Natural killer cell treated with Interleukin-12 subunit alpha and Interleukin-12 subunit beta and Interleukin-15 and Interleukin-18, amount 100 ng/mL, for 72 hours (primary cell): ENCODE results near the gene F2R. TPM values are rescaled to one million over a fixed set of nuclear protein-coding genes. Genes with fewer than 3 reads are reported as not detected.
"Not testable (repeated sequence)": the region's sequence is repeated elsewhere in the genome, so short reads cannot be mapped to it uniquely, and the experiment has no call there.

Experiments
- ATAC-seq, 2 donors: fragments of 150-1000 bp; cut with Tn5 transposase in 1 of 2; sonication (Bioruptor Pico), chemical (Tn5 transposase) in 1 of 2; 2 replicates each; pipeline ENCODE4 v1.10.0; 2021
- DNase-seq: peaks from one replicate; pipeline ENCODE4 v3.0.0; 2022; ENCODE audit warnings: low spot score
- H3K27ac Mint-ChIP-seq, 2 donors: 1 replicate in 1 of 2; 2 replicates in 1 of 2; pipeline ENCODE4 v1.8.0; 2022; ENCODE audit warnings: mixed read lengths in 2 of 2, mild to moderate bottlenecking in 1 of 2, moderate library complexity in 1 of 2
- H3K27me3 Mint-ChIP-seq, 2 donors: 1 replicate in 1 of 2; 2 replicates in 1 of 2; pipeline ENCODE4 v1.8.0; 2022; ENCODE audit warnings: mixed read lengths in 2 of 2
- H3K36me3 Mint-ChIP-seq: one replicate; pipeline ENCODE4 v1.8.0; 2022; ENCODE audit warnings: mixed read lengths
- H3K4me1 Mint-ChIP-seq, 2 donors: 1 replicate in 1 of 2; 2 replicates in 1 of 2; pipeline ENCODE4 v1.8.0; 2022; ENCODE audit warnings: low read depth in 2 of 2, mixed read lengths in 2 of 2, mild to moderate bottlenecking in 1 of 2
- H3K4me3 Mint-ChIP-seq: one replicate; pipeline ENCODE4 v1.8.0; 2022; ENCODE audit warnings: mixed read lengths
- H3K9me3 Mint-ChIP-seq: 2 replicates; pipeline ENCODE4 v1.8.0; 2022; ENCODE audit warnings: mixed read lengths
- total RNA-seq, 2 donors: library from RNA; stranded (reverse); gene quantifications; one replicate each; pipeline ENCODE4 v1.2.3, GENCODE V29; 2022

The F2R gene
- total RNA-seq, 2 donors from 2014 or later = 8.1 to 23.7 TPM

GRCh38 chr5:76736679-76737556 is 21.0 kb downstream of the F2R start:
- Mint-ChIP-seq H3K27ac (peak overlapping the region; percentile 88), H3K4me3 (peak overlapping the region; percentile 81), H3K9me3 (no peaks in the 10 kb centered on the region), H3K27me3 (no peaks in the 10 kb centered on the region), H3K4me1 (peaks cover 59 to 83% of the 10 kb centered on the region in 2 donors), H3K36me3 (peaks cover 7% of the 10 kb centered on the region)
- peak in 1 of 2 donors; percentile 8 for ATAC-seq
- DNase-seq = no peak

- no peak for ATAC-seq
- peaks cover 52 to 74% of the 10 kb centered on the region in 2 donors for H3K4me1 Mint-ChIP-seq
- H3K9me3 Mint-ChIP-seq = no peaks in the 10 kb centered on the region
- H3K4me3 Mint-ChIP-seq = peak overlapping the region; percentile 81
- no peaks in the 10 kb centered on the region for H3K27me3 Mint-ChIP-seq
- peak overlapping the region; percentile 88 for H3K27ac Mint-ChIP-seq
- DNase-seq = no peak
- peaks cover under 1% of the 10 kb centered on the region for H3K36me3 Mint-ChIP-seq
Measured at GRCh38 chr5:76737846-76738245, 21.9 kb downstream of the F2R start.

GRCh38 chr5:76741506-76741905 is 25.6 kb downstream of the F2R start:
- not testable (repeated sequence) for H3K36me3 Mint-ChIP-seq, H3K27me3 Mint-ChIP-seq, H3K9me3 Mint-ChIP-seq, DNase-seq
- Mint-ChIP-seq H3K4me3 (peak overlapping the region; percentile 0), H3K4me1 (peaks cover 33 to 44% of the 10 kb centered on the region in 2 donors), H3K27ac (peak overlapping the region; percentile 88)
- ATAC-seq = peak in 1 of 2 donors; percentile 43

- DNase-seq (no peak), ATAC-seq (no peak)
- H3K9me3 Mint-ChIP-seq = no peaks in the 10 kb centered on the region
- no peaks in the 10 kb centered on the region for H3K36me3 Mint-ChIP-seq
- no peaks in the 10 kb centered on the region for H3K27me3 Mint-ChIP-seq
- H3K4me3 Mint-ChIP-seq = no peak overlapping the region
- H3K4me1 Mint-ChIP-seq = peaks cover 27 to 35% of the 10 kb centered on the region in 2 donors
- H3K27ac Mint-ChIP-seq = no peak overlapping the region
Measured at GRCh38 chr5:76742583-76742982, 26.7 kb downstream of the F2R start.

- H3K36me3 Mint-ChIP-seq = no peaks in the 10 kb centered on the region
- no peaks in the 10 kb centered on the region for H3K9me3 Mint-ChIP-seq
- H3K27ac Mint-ChIP-seq = peak overlapping the region; percentile 33 to 69
- ATAC-seq (no peak), DNase-seq (no peak)
- H3K4me3 Mint-ChIP-seq = no peak overlapping the region
- H3K27me3 Mint-ChIP-seq = no peaks in the 10 kb centered on the region
- peaks cover 11 to 14% of the 10 kb centered on the region in 2 donors for H3K4me1 Mint-ChIP-seq
Measured at GRCh38 chr5:76744632-76745031, 28.7 kb downstream of the F2R start.

GRCh38 chr5:76745670-76746069 is 29.7 kb downstream of the F2R start:
- no peak for DNase-seq
- Mint-ChIP-seq H3K27me3 (no peaks in the 10 kb centered on the region), H3K9me3 (no peaks in the 10 kb centered on the region), H3K4me3 (no peak overlapping the region), H3K4me1 (peaks cover 11 to 12% of the 10 kb centered on the region in 2 donors), H3K36me3 (no peaks in the 10 kb centered on the region), H3K27ac (no peak overlapping the region)
- ATAC-seq = no peak

- Mint-ChIP-seq H3K27me3 (no peaks in the 10 kb centered on the region), H3K4me3 (no peak overlapping the region), H3K9me3 (no peaks in the 10 kb centered on the region)
Measured at GRCh38 chr5:76746677-76747076, 30.8 kb downstream of the F2R start.

GRCh38 chr5:76747706-76748105 is 31.8 kb downstream of the F2R start:
- Mint-ChIP-seq H3K9me3 (no peaks in the 10 kb centered on the region), H3K27ac (no peak overlapping the region), H3K4me3 (no peak overlapping the region), H3K4me1 (peaks cover 0 to 2% of the 10 kb centered on the region in 2 donors), H3K36me3 (no peaks in the 10 kb centered on the region), H3K27me3 (no peaks in the 10 kb centered on the region)
- ATAC-seq = no peak
- no peak for DNase-seq

More at GRCh38 chr5:76746677-76747076, 30.8 kb downstream of the F2R start:
- Mint-ChIP-seq H3K27ac (no peak overlapping the region), H3K4me1 (peaks cover 3% of the 10 kb centered on the region in 2 donors), H3K36me3 (no peaks in the 10 kb centered on the region)
- DNase-seq (no peak), ATAC-seq (no peak)

- no peaks in the 10 kb centered on the region for H3K27me3 Mint-ChIP-seq
- H3K36me3 Mint-ChIP-seq = no peaks in the 10 kb centered on the region
- ATAC-seq (no peak), DNase-seq (no peak)
- H3K4me3 Mint-ChIP-seq = no peak overlapping the region
- H3K4me1 Mint-ChIP-seq = peaks cover 0 to 2% of the 10 kb centered on the region in 2 donors
- H3K9me3 Mint-ChIP-seq = no peaks in the 10 kb centered on the region
- no peak overlapping the region for H3K27ac Mint-ChIP-seq
Measured at GRCh38 chr5:76751291-76751690, 35.4 kb downstream of the F2R start.

- Mint-ChIP-seq H3K4me1 (peaks cover 0 to 3% of the 10 kb centered on the region in 2 donors), H3K27me3 (no peaks in the 10 kb centered on the region), H3K4me3 (no peak overlapping the region), H3K36me3 (no peaks in the 10 kb centered on the region), H3K27ac (no peak overlapping the region), H3K9me3 (no peaks in the 10 kb centered on the region)
- ATAC-seq (no peak), DNase-seq (no peak)
Measured at GRCh38 chr5:76754668-76755078, 38.7 kb downstream of the F2R start.

GRCh38 chr5:76755779-76756637 is 40.1 kb downstream of the F2R start:
- Mint-ChIP-seq H3K4me3 (no peak overlapping the region), H3K9me3 (no peaks in the 10 kb centered on the region), H3K36me3 (no peaks in the 10 kb centered on the region), H3K27me3 (no peaks in the 10 kb centered on the region), H3K4me1 (peaks cover 4 to 7% of the 10 kb centered on the region in 2 donors), H3K27ac (no peak overlapping the region)
- ATAC-seq (no peak), DNase-seq (no peak)

GRCh38 chr5:76757049-76757448 is 41.1 kb downstream of the F2R start:
- no peaks in the 10 kb centered on the region for H3K27me3 Mint-ChIP-seq
- DNase-seq = no peak
- H3K4me3 Mint-ChIP-seq = no peak overlapping the region
- ATAC-seq = no peak
- no peaks in the 10 kb centered on the region for H3K36me3 Mint-ChIP-seq
- no peak overlapping the region for H3K27ac Mint-ChIP-seq
- H3K4me1 Mint-ChIP-seq = peaks cover 12% of the 10 kb centered on the region in 2 donors
- no peaks in the 10 kb centered on the region for H3K9me3 Mint-ChIP-seq

GRCh38 chr5:76761118-76761517 is 45.2 kb downstream of the F2R start:
- H3K27ac Mint-ChIP-seq = peak overlapping the region in 1 of 2 donors; percentile 3
- peaks cover 26 to 31% of the 10 kb centered on the region in 2 donors for H3K4me1 Mint-ChIP-seq
- H3K36me3 Mint-ChIP-seq = peaks cover 20% of the 10 kb centered on the region

GRCh38 chr5:76762484-76762883 is 46.6 kb downstream of the F2R start:
- Mint-ChIP-seq H3K27ac (peak overlapping the region in 1 of 2 donors; percentile 87), H3K4me1 (peaks cover 26 to 31% of the 10 kb centered on the region in 2 donors), H3K36me3 (peaks cover 20% of the 10 kb centered on the region), H3K27me3 (no peaks in the 10 kb centered on the region), H3K4me3 (no peak overlapping the region), H3K9me3 (peaks cover 6% of the 10 kb centered on the region)
- ATAC-seq (no peak), DNase-seq (no peak)

More at GRCh38 chr5:76761118-76761517, 45.2 kb downstream of the F2R start:
- H3K9me3 Mint-ChIP-seq, DNase-seq, ATAC-seq, H3K27me3 Mint-ChIP-seq, H3K4me3 Mint-ChIP-seq: not testable (repeated sequence)
